HG03280 (cell line): ENCODE data around the gene EMC6.
A peak's percentile ranks its signal among the peaks of the same experiment; 100 is the strongest.
"Not testable (repeated sequence)": the region's sequence is repeated elsewhere in the genome, so short reads cannot be mapped to it uniquely, and the experiment has no call there.

Source experiments
- ATAC-seq: cut with Tn5 transposase; IDR thresholded peaks from one replicate; pipeline ENCODE4 v1.9.1; 2021; ENCODE audit warnings: mild to moderate bottlenecking, moderate library complexity; ENCODE audit not compliant: unreplicated experiment

EMC6 gene

GRCh38 chr17:3704931-3705717 is 36.5 kb downstream of the EMC6 start:
- ATAC-seq: no peak

GRCh38 chr17:3705718-3705984 is 37.0 kb downstream of the EMC6 start:
- not testable (repeated sequence) for ATAC-seq

DNA sequence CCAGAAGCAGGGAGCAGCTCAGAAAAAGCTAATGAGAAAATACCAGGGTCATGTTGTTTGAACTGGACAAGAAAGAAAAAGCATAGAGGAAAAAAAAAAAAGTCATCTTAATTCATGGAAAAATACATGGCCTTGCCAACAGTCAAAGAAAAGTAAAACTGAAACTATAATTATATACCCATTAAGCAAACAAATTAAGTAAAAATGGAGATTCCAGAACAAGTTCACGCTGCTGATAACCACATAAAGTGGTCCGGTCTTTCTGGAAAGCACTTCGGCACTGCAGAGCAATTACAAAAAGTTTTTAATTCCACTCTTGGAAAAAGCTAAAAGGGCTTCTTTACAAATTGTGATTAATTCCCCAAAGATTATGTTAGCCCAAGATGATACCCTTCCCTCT is 39.8 kb downstream of the EMC6 start:
- no peak for ATAC-seq

GRCh38 chr17:3710951-3711383 is 42.4 kb downstream of the EMC6 start:
- ATAC-seq: peak; percentile 93

DNA sequence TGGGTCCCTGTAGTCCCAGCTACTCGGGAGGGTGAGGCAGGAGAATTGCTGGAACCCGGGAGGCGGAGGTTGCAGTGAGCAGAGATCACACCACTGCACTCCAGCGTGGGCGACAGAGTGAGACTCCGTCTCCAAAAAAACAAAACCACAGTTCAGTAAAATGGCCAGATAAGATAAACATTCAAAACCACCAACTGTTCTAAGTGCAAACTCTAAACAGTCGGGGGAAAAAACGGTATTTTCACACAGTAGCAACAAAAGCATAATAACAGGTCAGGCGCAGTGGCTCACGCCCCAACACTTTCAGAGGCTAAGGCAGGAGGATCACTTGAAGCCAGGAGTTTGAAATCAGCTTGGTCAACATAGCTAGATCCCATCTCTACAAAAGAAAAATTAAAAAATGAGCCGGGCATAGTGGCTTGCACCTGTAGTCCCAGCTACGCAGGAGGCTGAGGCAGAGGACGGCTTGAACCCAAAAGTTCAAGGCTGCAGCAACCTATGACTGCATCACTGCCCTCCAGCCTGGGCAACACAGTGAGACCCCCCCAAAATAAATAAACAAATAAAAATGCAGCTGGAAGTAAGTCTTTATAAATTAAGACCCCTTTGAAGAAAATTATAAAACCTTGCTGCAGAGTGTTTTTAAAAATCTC is 44.3 kb downstream of the EMC6 start:
- no peak for ATAC-seq

DNA sequence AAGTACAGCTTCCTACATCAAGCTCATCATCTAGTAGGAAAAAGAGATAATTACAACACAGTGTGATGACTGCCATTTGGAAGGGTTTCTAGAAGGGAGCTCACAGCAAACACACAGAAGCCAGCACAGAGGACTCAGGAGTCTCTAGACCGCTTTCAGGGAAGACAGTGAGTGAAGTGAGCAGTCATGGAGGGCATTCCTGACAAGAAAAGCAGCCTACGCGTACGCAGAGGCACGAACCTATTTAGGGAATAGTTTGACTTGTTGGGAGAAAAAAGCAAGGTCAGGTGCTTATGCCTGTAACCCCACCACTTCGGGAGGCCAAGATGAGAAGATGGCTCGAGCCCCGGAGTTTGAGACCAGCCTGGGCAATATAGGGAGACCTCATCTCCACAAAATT is 46.7 kb downstream of the EMC6 start:
- ATAC-seq: no peak

DNA sequence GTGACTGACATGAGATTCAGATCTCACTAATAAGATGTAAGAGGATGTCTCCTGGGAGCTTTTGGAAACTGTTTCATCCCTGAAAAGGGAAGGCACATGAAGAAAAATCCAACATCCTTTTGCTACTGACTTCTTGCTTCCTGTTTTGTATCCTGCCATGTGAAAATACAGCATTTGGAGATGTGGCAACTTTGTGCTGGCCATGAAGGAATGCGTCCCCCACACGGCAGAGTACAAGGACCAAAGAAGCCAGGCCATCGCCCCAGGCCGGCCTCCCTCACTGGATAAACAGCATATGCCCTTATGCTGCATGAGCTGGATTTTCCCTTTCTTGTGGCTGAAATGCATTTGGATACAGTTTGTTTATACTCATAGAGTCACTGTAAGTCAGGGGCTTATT is 49.6 kb downstream of the EMC6 start:
- ATAC-seq: no peak

DNA sequence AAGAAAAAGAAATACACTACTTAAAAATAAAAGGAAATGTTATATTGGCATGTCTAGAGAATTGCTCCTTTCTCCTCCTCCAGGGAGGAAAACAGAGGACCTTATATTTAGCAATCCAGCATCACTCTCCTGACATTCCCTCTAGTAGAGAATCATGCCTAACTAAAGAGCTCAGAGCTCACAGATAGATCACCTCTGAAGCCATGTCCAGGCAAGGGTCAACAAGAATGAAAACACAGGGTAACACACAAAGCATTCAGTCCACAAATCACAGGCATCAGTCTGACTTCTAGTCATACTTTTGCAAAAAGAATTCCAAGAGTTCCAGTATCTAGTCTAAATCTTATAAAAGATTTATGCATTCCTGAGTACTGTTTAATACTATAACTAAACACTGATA is 50.7 kb downstream of the EMC6 start:
- no peak for ATAC-seq
